ENCODE results near the gene PKDCC.

DNA sequence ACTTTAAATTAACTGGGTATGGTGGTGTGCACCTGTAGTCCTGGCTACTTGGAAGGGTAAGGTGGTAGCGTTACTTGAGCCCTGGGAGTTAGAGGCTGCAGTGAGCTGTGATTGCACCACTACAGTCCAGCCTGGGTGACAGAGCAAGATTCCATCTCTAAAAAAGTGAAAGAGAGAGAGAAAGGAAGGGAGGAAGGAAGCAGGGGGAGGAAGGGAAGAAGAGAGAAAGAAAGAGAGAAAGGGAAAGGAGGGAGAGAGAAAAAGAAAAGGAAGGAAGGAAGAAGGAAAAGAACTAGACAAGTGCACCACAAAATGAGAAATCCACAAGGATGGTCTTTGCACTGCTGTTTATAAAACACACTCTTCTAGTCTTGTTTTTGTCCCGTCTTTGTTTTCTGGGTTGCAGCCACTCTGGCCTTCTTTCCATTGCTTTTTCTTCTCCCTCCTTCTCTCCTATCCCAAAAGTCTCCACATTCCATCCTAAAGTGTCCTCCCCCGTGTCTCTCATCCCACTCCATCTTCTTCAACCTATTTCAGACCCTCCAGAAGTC, 32.0 kb downstream of the PKDCC start:
- TF ChIP-seq, protein P1, sequence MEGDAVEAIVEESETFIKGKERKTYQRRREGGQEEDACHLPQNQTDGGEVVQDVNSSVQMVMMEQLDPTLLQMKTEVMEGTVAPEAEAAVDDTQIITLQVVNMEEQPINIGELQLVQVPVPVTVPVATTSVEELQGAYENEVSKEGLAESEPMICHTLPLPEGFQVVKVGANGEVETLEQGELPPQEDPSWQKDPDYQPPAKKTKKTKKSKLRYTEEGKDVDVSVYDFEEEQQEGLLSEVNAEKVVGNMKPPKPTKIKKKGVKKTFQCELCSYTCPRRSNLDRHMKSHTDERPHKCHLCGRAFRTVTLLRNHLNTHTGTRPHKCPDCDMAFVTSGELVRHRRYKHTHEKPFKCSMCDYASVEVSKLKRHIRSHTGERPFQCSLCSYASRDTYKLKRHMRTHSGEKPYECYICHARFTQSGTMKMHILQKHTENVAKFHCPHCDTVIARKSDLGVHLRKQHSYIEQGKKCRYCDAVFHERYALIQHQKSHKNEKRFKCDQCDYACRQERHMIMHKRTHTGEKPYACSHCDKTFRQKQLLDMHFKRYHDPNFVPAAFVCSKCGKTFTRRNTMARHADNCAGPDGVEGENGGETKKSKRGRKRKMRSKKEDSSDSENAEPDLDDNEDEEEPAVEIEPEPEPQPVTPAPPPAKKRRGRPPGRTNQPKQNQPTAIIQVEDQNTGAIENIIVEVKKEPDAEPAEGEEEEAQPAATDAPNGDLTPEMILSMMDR (IDR thresholded peaks at IDR 0.05) = no peak
- no peak for TF ChIP-seq POLR2A (IDR thresholded peaks at IDR 0.05)

All from tibial nerve (tissue), 3 donors.